Vagina (tissue), 2 donors: ENCODE measurements around the gene TLE5. TPM values are rescaled to one million over a fixed set of nuclear protein-coding genes. Genes with fewer than 3 reads are reported as not detected.

Source experiments
- DNase-seq, 2 donors: peaks; one replicate each; pipeline ENCODE4 v3.0.0-alpha.2; 2017; ENCODE audit errors: extremely low spot score in 2 of 2
- H3K27ac ChIP-seq: fragments of 200-600 bp; sonication (generic); one replicate; pipeline ENCODE4 v1.5.1; 2019
- H3K27me3 ChIP-seq: fragments of 200-600 bp; sonication (generic); one replicate; pipeline ENCODE4 v1.5.1; 2019
- H3K36me3 ChIP-seq, 2 donors: fragments of 200-600 bp; sonication (generic); one replicate each; pipeline ENCODE4 v1.5.1; 2017 to 2019
- H3K4me1 ChIP-seq: fragments of 200-600 bp; sonication (generic); one replicate; pipeline ENCODE4 v1.5.1; 2019
- H3K4me3 ChIP-seq, 2 donors: fragments of 200-600 bp; sonication (generic); 1 replicate in 1 of 2; 2 replicates in 1 of 2; pipeline ENCODE4 v1.5.1; 2016 to 2019
- H3K9me3 ChIP-seq: fragments of 200-600 bp; sonication (generic); one replicate; pipeline ENCODE4 v1.5.1; 2019
- POLR2A ChIP-seq, 2 donors: fragments of 450-650 bp; IDR thresholded peaks; one replicate each; pipeline ENCODE4 v1.6.1; 2017; ENCODE audit warnings: antibody characterized with exemption in 2 of 2, mild to moderate bottlenecking in 2 of 2, moderate library complexity in 2 of 2
- POLR2AphosphoS5 ChIP-seq, 2 donors: sonication (generic); formaldehyde crosslinking; IDR thresholded peaks; one replicate each; pipeline ENCODE4 v1.9.0; 2017; ENCODE audit warnings: antibody characterized with exemption in 2 of 2, mild to moderate bottlenecking in 2 of 2, low read depth in 1 of 2; ENCODE audit not compliant: insufficient read depth in 1 of 2
- intact Hi-C: fragments of 100-400 bp; cut with DNase I; formaldehyde crosslinking; loops from one replicate; pipeline ENCODE4 v1.15.1; 2023
- total RNA-seq: library from RNA; depleted of rRNA; stranded (reverse); fragments of >200 nt; gene quantifications from one replicate; pipeline ENCODE4 v1.2.3, GENCODE V29; 2016
- TF ChIP-seq, protein P1 (sequence below), 3 experiments: fragments of 450-650 bp in 2 of 3; fragments of 200-600 bp in 1 of 3; sonication (generic) in 1 of 3; IDR thresholded peaks; one replicate each; pipeline ENCODE4 v1.5.1; 2017 to 2019; ENCODE audit warnings: antibody characterized with exemption in 3 of 3, mild to moderate bottlenecking in 2 of 3, moderate library complexity in 2 of 3

Gene TLE5
- total RNA-seq, 1 donor from 2014 or later = 451 TPM

DNA sequence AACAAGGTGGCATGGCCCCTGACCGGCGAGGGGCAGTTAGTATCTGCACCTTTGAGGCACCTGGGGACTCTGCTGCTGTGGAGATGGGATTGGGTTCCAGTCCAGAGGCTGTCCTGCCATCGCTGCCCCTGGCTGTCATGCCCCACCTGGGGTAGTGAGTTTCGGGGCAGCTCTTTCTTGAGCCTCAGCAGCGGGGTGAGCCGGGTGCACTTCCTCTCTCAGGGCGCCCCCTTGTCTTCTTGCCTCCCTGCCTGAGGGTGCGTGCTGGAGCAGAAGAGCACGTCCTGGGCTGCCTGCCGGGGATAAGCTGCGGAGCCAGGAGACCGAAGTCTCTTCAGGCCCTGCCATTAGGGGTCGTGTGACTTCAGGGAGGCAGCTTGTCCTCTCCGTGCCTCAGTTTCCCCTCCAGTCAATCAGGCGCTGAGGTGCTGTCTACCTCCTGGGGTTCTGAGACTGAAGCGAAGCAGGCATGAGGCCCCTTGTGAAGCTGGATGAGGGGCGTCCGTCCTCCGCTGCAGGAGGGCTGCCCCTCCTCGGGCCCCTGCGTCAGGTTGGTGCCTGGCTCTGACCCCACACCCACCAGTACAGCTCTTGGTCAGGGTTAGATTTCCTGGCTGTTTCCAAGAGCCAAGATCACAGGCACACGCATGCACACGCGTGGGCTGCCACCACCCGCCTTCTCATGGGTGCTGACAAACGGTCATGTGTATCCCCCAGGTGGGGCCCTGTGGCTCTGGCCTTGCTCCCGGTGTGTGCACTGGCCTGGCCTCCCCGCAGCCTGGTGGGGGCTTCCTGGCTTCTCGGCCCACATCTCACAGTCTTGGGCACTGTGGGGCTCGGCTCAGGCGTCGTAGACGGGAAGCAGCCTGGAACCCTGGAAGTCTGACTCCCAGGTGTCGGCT, 40.2 kb upstream of the TLE5 start:
- intact Hi-C loops = loop anchor here (10.0 kb wide), 1 partner anchor 148 kb away; no protein-coding TSS in a partner anchor
- peaks cover 94% of the 10 kb centered on the region for H3K4me1 ChIP-seq
- no peak overlapping the region for H3K4me3 ChIP-seq
- no peaks in the 10 kb centered on the region for H3K9me3 ChIP-seq
- no peak for DNase-seq
- no peaks in the 10 kb centered on the region for H3K36me3 ChIP-seq
- no peaks in the 10 kb centered on the region for H3K27me3 ChIP-seq
- H3K27ac ChIP-seq = no peak overlapping the region
- TF ChIP-seq POLR2A (IDR thresholded peaks at IDR 0.05) = no peak
- TF ChIP-seq POLR2AphosphoS5 (IDR thresholded peaks at IDR 0.05; ENCODE audit: insufficient read depth in 1 of 2, low read depth in 1 of 2) = no peak
- TF ChIP-seq, protein P1, sequence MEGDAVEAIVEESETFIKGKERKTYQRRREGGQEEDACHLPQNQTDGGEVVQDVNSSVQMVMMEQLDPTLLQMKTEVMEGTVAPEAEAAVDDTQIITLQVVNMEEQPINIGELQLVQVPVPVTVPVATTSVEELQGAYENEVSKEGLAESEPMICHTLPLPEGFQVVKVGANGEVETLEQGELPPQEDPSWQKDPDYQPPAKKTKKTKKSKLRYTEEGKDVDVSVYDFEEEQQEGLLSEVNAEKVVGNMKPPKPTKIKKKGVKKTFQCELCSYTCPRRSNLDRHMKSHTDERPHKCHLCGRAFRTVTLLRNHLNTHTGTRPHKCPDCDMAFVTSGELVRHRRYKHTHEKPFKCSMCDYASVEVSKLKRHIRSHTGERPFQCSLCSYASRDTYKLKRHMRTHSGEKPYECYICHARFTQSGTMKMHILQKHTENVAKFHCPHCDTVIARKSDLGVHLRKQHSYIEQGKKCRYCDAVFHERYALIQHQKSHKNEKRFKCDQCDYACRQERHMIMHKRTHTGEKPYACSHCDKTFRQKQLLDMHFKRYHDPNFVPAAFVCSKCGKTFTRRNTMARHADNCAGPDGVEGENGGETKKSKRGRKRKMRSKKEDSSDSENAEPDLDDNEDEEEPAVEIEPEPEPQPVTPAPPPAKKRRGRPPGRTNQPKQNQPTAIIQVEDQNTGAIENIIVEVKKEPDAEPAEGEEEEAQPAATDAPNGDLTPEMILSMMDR (IDR thresholded peaks at IDR 0.05) = no peak

GRCh38 chr19:3100747-3101730, 38.7 kb upstream of the TLE5 start:
- peaks cover 97% of the 10 kb centered on the region for H3K4me1 ChIP-seq

DNA sequence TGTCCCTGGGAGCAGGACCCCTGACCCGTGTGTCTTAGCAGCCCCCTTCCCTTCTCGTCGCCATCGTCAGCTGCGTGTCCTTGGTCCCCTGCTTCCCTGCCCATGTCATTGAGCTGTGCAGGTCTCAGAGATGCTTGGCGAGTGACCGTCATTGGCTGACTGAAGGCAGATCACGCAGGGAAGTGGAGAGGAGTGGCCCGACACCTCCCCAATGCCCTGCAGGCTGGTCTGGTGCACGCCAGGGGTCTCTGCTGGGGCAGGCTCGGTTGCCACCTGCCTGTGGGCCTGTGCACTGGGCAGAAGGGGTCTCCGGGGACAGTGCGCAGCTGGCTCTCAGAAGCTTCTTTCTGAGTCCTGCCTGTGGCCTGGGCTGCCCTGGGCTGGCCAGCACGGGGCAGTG, 38.0 kb upstream of the TLE5 start:
- no peak overlapping the region for H3K27ac ChIP-seq
- no peaks in the 10 kb centered on the region for H3K36me3 ChIP-seq
- DNase-seq = no peak
- H3K9me3 ChIP-seq = no peaks in the 10 kb centered on the region
- TF ChIP-seq POLR2AphosphoS5 (IDR thresholded peaks at IDR 0.05; ENCODE audit: insufficient read depth in 1 of 2, low read depth in 1 of 2) = no peak
- no peak for TF ChIP-seq POLR2A (IDR thresholded peaks at IDR 0.05)
- TF ChIP-seq, protein P1 (IDR thresholded peaks at IDR 0.05) = no peak
- intact Hi-C loops = loop anchor here (10.0 kb wide), 1 partner anchor 146 kb away; no protein-coding TSS in a partner anchor
- H3K4me1 ChIP-seq = peaks cover 97% of the 10 kb centered on the region
- H3K27me3 ChIP-seq = no peaks in the 10 kb centered on the region
- no peak overlapping the region for H3K4me3 ChIP-seq

More at GRCh38 chr19:3100747-3101730, 38.7 kb upstream of the TLE5 start:
- no peak for DNase-seq
- H3K4me3 ChIP-seq = no peak overlapping the region
- H3K27me3 ChIP-seq = no peaks in the 10 kb centered on the region
- TF ChIP-seq, protein P1 (IDR thresholded peaks at IDR 0.05) = no peak
- TF ChIP-seq POLR2A (IDR thresholded peaks at IDR 0.05) = no peak
- no peak for TF ChIP-seq POLR2AphosphoS5 (IDR thresholded peaks at IDR 0.05; ENCODE audit: insufficient read depth in 1 of 2, low read depth in 1 of 2)
- H3K9me3 ChIP-seq = no peaks in the 10 kb centered on the region
- H3K27ac ChIP-seq = no peak overlapping the region
- intact Hi-C loops = loop anchor here (10.0 kb wide), 1 partner anchor 146 kb away; no protein-coding TSS in a partner anchor
- H3K36me3 ChIP-seq = no peaks in the 10 kb centered on the region

- no peaks in the 10 kb centered on the region for H3K36me3 ChIP-seq
- no peak for DNase-seq
- H3K9me3 ChIP-seq = no peaks in the 10 kb centered on the region
- no peaks in the 10 kb centered on the region for H3K27me3 ChIP-seq
- peak overlapping the region in 1 of 2 donors; percentile 100 for H3K4me3 ChIP-seq
- peaks cover 97% of the 10 kb centered on the region for H3K4me1 ChIP-seq
- intact Hi-C loops = loop anchor here (10.0 kb wide), 1 partner anchor 145 kb away; no protein-coding TSS in a partner anchor
- H3K27ac ChIP-seq = peak overlapping the region; percentile 65
- TF ChIP-seq POLR2AphosphoS5 (IDR thresholded peaks at IDR 0.05; ENCODE audit: insufficient read depth in 1 of 2, low read depth in 1 of 2) = no peak
- no peak for TF ChIP-seq POLR2A (IDR thresholded peaks at IDR 0.05)
- TF ChIP-seq, protein P1 (IDR thresholded peaks at IDR 0.05) = no peak
Measured at GRCh38 chr19:3099347-3100145, 37.3 kb upstream of the TLE5 start.
